Kidney (tissue), 14 donors: ENCODE data around the gene FAM107B. TPM values are rescaled to one million over a fixed set of nuclear protein-coding genes. Genes with fewer than 3 reads are reported as not detected.

Experiments used
- DNase-seq, 5 donors: peaks; one replicate each; pipeline ENCODE4 v3.0.0-alpha.2; 2013 to 2020
- FAIRE-seq: peaks from 2 replicates; lab custom pipeline; 2012; peaks lifted over from hg19 to GRCh38; lab: Jason Lieb, UNC
- H3K27ac ChIP-seq, 2 donors: one replicate each; pipeline ENCODE4 v1.7.0; 2013; ENCODE audit warnings: low read depth in 2 of 2, low read length in 2 of 2, inconsistent platforms in 1 of 2
- H3K27me3 ChIP-seq: one replicate; pipeline ENCODE4 v1.7.1; 2013; ENCODE audit warnings: low read length, inconsistent platforms; ENCODE audit not compliant: control insufficient read depth, insufficient read depth
- H3K36me3 ChIP-seq, 3 donors: one replicate each; pipeline versions ENCODE4 v1.7.0 to v1.7.1; 2013; ENCODE audit warnings: low read length in 3 of 3, control low read depth in 1 of 3, inconsistent platforms in 1 of 3; ENCODE audit not compliant: insufficient read depth in 3 of 3, control insufficient read depth in 2 of 3
- H3K4me1 ChIP-seq, 3 donors: one replicate each; pipeline versions ENCODE4 v1.7.0 to v1.7.1; 2013; ENCODE audit warnings: low read length in 3 of 3, inconsistent platforms in 1 of 3, low read depth in 1 of 3; ENCODE audit not compliant: control insufficient read depth in 2 of 3, insufficient read depth in 2 of 3
- H3K4me3 ChIP-seq, 3 donors: one replicate each; pipeline versions ENCODE4 v1.7.0 to v1.8.1; 2013; ENCODE audit warnings: low read length in 3 of 3, control low read depth in 1 of 3, inconsistent platforms in 1 of 3
- H3K9ac ChIP-seq, 3 donors: one replicate each; pipeline versions ENCODE4 v1.7.0 to v1.7.1; 2013; ENCODE audit warnings: low read length in 3 of 3, control low read depth in 1 of 3, inconsistent platforms in 1 of 3
- H3K9me3 ChIP-seq, 3 donors: one replicate each; pipeline versions ENCODE4 v1.7.0 to v1.7.1; 2013; ENCODE audit warnings: low read length in 3 of 3, control low read depth in 1 of 3, inconsistent platforms in 1 of 3; ENCODE audit not compliant: control insufficient read depth in 2 of 3, insufficient read depth in 1 of 3
- intact Hi-C: fragments of 100-400 bp; cut with DNase I; formaldehyde crosslinking; loops from one replicate; pipeline ENCODE4 v1.11.1; 2022
- polyA plus RNA-seq: library from polyadenylated mRNA; stranded (reverse); fragments of 350-450 nt; fragmentation: Illumina TruSeq; extraction: RNeasy Lipid Tissue Mini Kit (QIAGEN cat#74804); gene quantifications from one replicate; pipeline ENCODE4 v1.2.3, GENCODE V29; 2014; ENCODE audit warnings: low read depth, low replicate concordance; ENCODE audit not compliant: insufficient read depth
- total RNA-seq: library from RNA; stranded (reverse); fragmentation: NEBNext Ultra II Directional; extraction: Animal tissue kit (Norgen Biotek cat#: 25700); gene quantifications from one replicate; pipeline ENCODE4 v1.2.1, GENCODE V29; 2021
- TF ChIP-seq, protein P1 (sequence below): IDR thresholded peaks from 3 replicates; pipeline ENCODE4 v1.5.1; 2012; ENCODE audit warnings: mild to moderate bottlenecking, moderate library complexity, borderline replicate concordance; ENCODE audit not compliant: insufficient read depth; ENCODE audit errors: extremely low read depth
- donor health status: control.
- donor health status: control.
- donor health status: control.
- donor health status: control.
- donor health status: control.
- donor health status: DM: yes; HTN: yes; CAD: no.
- donor health status: Normal renal cell carcinoma (clear cell type).

FAM107B gene
- total and polyA plus RNA-seq, 2 donors from 2014 or later, result 105 to 122 TPM

DNA sequence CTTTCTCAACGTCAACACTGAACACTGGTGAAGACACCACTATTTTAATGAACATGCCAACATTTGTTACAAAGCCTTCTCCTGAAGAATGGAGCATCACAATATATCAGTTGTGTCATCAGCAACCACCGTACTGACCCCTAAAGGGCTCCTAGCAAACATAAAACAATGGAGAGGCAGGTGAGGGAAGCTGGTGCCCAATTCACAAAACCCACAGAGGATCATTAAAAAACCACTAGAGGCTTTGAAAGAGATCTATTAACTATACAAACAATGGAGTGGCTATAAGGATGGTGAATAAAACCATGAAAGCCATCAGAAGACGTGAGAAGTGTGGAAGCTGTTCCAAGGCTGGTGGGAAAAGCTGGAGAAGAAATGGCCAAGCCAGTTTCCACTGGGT lies 150.8 kb downstream of the FAM107B start:
- Histone ChIP-seq H3K27ac (no peak overlapping the region), H3K4me3 (no peak overlapping the region), H3K4me1 (no peaks in the 10 kb centered on the region), H3K9ac (no peak overlapping the region), H3K9me3 (no peaks in the 10 kb centered on the region), H3K27me3 (no peaks in the 10 kb centered on the region), H3K36me3 (no peaks in the 10 kb centered on the region)
- intact Hi-C loops, result no loop called here
- FAIRE-seq, result no peak
- TF ChIP-seq, protein P1, sequence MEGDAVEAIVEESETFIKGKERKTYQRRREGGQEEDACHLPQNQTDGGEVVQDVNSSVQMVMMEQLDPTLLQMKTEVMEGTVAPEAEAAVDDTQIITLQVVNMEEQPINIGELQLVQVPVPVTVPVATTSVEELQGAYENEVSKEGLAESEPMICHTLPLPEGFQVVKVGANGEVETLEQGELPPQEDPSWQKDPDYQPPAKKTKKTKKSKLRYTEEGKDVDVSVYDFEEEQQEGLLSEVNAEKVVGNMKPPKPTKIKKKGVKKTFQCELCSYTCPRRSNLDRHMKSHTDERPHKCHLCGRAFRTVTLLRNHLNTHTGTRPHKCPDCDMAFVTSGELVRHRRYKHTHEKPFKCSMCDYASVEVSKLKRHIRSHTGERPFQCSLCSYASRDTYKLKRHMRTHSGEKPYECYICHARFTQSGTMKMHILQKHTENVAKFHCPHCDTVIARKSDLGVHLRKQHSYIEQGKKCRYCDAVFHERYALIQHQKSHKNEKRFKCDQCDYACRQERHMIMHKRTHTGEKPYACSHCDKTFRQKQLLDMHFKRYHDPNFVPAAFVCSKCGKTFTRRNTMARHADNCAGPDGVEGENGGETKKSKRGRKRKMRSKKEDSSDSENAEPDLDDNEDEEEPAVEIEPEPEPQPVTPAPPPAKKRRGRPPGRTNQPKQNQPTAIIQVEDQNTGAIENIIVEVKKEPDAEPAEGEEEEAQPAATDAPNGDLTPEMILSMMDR, result no peak
- no peak for DNase-seq

- no peak overlapping the region for H3K27ac ChIP-seq
- DNase-seq (peak in 1 of 5 donors; percentile 34), FAIRE-seq (no peak)
These were observed 153.7 kb downstream of the FAM107B start for GRCh38 chr10:14621037-14621436.

DNA sequence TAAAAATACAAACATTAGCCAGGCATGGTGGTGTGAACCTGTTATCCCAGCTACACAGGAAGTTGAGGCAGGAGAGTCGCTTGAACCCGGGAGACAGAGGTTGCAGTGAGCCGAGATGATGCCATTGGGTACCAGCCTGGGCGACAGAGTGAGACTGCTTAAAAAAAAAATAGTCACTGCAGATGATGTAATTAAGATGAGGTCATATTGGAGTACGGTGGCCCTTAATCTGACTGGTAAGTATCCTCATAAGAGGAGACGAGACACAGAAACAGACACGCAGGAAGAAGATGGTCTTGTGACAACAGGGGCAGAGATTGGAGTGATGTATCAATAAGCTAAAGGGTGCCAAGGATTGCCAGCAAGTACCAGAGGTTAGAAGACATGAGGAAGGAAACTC lies 156.0 kb downstream of the FAM107B start:
- FAIRE-seq (no peak), DNase-seq (no peak)
- Histone ChIP-seq H3K9ac (no peak overlapping the region), H3K9me3 (no peaks in the 10 kb centered on the region), H3K27me3 (no peaks in the 10 kb centered on the region), H3K4me1 (peaks cover 0 to 7% (median 5%) of the 10 kb centered on the region in 3 donors), H3K36me3 (no peaks in the 10 kb centered on the region), H3K27ac (no peak overlapping the region), H3K4me3 (no peak overlapping the region)
- intact Hi-C loops, result no loop called here
- TF ChIP-seq, protein P1, result no peak

More at GRCh38 chr10:14621037-14621436, 153.7 kb downstream of the FAM107B start:
- H3K27me3 ChIP-seq, result no peaks in the 10 kb centered on the region
- intact Hi-C loops, result no loop called here
- peaks cover 0 to 7% (median 5%) of the 10 kb centered on the region in 3 donors for H3K4me1 ChIP-seq
- H3K36me3 ChIP-seq, result no peaks in the 10 kb centered on the region
- TF ChIP-seq, protein P1, result no peak
- H3K9ac ChIP-seq, result no peak overlapping the region
- no peaks in the 10 kb centered on the region for H3K9me3 ChIP-seq
- no peak overlapping the region for H3K4me3 ChIP-seq

- H3K4me1 ChIP-seq, result peaks cover 0 to 7% (median 7%) of the 10 kb centered on the region in 3 donors
- FAIRE-seq, result no peak
- H3K27me3 ChIP-seq, result no peaks in the 10 kb centered on the region
- TF ChIP-seq, protein P1, result no peak
- intact Hi-C loops, result no loop called here
- no peaks in the 10 kb centered on the region for H3K36me3 ChIP-seq
- no peak overlapping the region for H3K4me3 ChIP-seq
- H3K9ac ChIP-seq, result no peak overlapping the region
- H3K27ac ChIP-seq, result no peak overlapping the region
- DNase-seq, result no peak
- H3K9me3 ChIP-seq, result no peaks in the 10 kb centered on the region
These were observed 156.8 kb downstream of the FAM107B start for GRCh38 chr10:14617852-14618251.
